MCF 10A (cell line): ENCODE results near the gene SERPINA1. TPM values are rescaled to one million over a fixed set of nuclear protein-coding genes. Genes with fewer than 3 reads are reported as not detected.

Source experiments
- BruUV-seq: library from RNA; stranded (reverse); fragments of 400-500 nt; replicated peaks from 2 replicates; lab custom pipeline; 2021; lab: Mats Ljungman, UMichigan
- CTCF ChIA-PET: fragments of 300-600 bp; sonication (Branson Sonifier 250); formaldehyde crosslinking; extraction: SDS; loops from one replicate; lab custom pipeline; 2021; ENCODE audit warnings: antibody characterized with exemption, inconsistent platforms; lab: Yijun Ruan, JAX
- POLR2A ChIA-PET: fragments of 300-600, 350-650 bp; sonication (Branson Sonifier 250); formaldehyde crosslinking; extraction: SDS; loops from one replicate; lab custom pipeline; 2020; ENCODE audit warnings: antibody characterized with exemption, inconsistent platforms; lab: Yijun Ruan, JAX
- DNase-seq: peaks from one replicate; pipeline ENCODE4 v3.0.0-alpha.2; 2018; ENCODE audit not compliant: unreplicated experiment
- H3K27ac Mint-ChIP-seq: one replicate; pipeline ENCODE4 v1.8.0; 2022; ENCODE audit warnings: mild to moderate bottlenecking, low read depth, mixed read lengths; ENCODE audit not compliant: unreplicated experiment
- H3K27me3 Mint-ChIP-seq: one replicate; pipeline ENCODE4 v1.8.0; 2022; ENCODE audit warnings: mixed read lengths; ENCODE audit not compliant: insufficient read depth, unreplicated experiment
- H3K36me3 Mint-ChIP-seq: one replicate; pipeline ENCODE4 v1.8.0; 2022; ENCODE audit warnings: mild to moderate bottlenecking, moderate library complexity, mixed read lengths; ENCODE audit not compliant: insufficient read depth, unreplicated experiment
- H3K4me1 Mint-ChIP-seq: one replicate; pipeline ENCODE4 v1.8.0; 2022; ENCODE audit warnings: mixed read lengths; ENCODE audit not compliant: insufficient read depth, unreplicated experiment
- H3K4me3 Mint-ChIP-seq: one replicate; pipeline ENCODE4 v1.8.0; 2022; ENCODE audit warnings: mild to moderate bottlenecking, moderate library complexity, mixed read lengths; ENCODE audit not compliant: unreplicated experiment
- H3K9me3 Mint-ChIP-seq: one replicate; pipeline ENCODE4 v1.8.0; 2022; ENCODE audit warnings: mixed read lengths; ENCODE audit not compliant: unreplicated experiment
- intact Hi-C: fragments of 100-400 bp; cut with micrococcal nuclease; formaldehyde crosslinking; loops from 2 replicates; pipeline ENCODE4 v1.14.1; 2022
- total RNA-seq: library from RNA; stranded (reverse); gene quantifications from 2 replicates; pipeline ENCODE4 v1.2.3, GENCODE V29; 2022
- TF ChIP-seq, protein P1 (sequence below): fragments of 200-600 bp; IDR thresholded peaks from one replicate; pipeline ENCODE4 v1.8.0; 2022; ENCODE audit warnings: antibody characterized with exemption, mild to moderate bottlenecking; ENCODE audit not compliant: unreplicated experiment

The SERPINA1 gene
- total RNA-seq, 1 experiment from 2014 or later: 42.5 TPM

DNA sequence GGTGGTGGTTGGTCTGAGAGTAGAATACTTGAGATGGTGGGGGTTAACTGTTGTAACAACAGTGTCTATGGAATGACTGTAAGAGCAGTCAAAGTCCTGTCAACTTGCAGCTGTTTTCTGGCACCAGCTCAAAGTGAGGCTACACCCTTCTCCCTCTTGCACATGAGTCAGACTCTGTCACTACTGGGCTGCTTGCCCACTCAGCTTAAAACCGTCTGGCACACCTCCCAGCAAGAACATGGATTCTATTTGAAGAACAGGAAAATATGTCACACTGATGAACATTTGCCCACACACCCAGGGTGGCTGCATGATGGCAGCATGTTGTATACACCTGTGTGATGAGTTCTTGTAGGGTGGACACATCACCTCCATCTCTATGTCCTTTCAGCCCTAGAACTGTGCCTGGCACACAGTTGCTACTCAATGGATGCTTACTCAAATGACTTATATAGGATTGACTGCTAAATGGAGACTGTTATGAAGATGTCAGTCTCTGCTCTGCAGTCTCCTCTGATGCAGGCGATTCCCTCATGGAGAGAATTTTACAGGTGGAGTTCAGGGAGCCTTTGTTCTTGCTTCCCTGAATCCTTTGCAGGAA, 46.0 kb downstream of the SERPINA1 start:
- Mint-ChIP-seq H3K36me3 (peaks cover 6% of the 10 kb centered on the region), H3K4me1 (peaks cover 41% of the 10 kb centered on the region), H3K27ac (peak overlapping the region; percentile 28), H3K9me3 (peaks cover 7% of the 10 kb centered on the region), H3K27me3 (no peaks in the 10 kb centered on the region), H3K4me3 (no peak overlapping the region)
- ChIA-PET CTCF (interaction anchor here (0.6 to 1.2 kb wide), 6 partner anchors 20 to 213 kb away, joined by 3 to 4 read pairs (median 3); partner anchors contain the start of gene IFI27L2), POLR2A (interaction anchor here (0.7 to 2.6 kb wide), 9 partner anchors 9 to 262 kb away, joined by 3 to 27 read pairs (median 3); no protein-coding TSS in a partner anchor)
- DNase-seq: peak; percentile 100
- no TSS peak for BruUV-seq
- intact Hi-C loops: loop anchor here (2.0 kb wide), 1 partner anchor 30 kb away; no protein-coding TSS in a partner anchor
- TF ChIP-seq, protein P1, sequence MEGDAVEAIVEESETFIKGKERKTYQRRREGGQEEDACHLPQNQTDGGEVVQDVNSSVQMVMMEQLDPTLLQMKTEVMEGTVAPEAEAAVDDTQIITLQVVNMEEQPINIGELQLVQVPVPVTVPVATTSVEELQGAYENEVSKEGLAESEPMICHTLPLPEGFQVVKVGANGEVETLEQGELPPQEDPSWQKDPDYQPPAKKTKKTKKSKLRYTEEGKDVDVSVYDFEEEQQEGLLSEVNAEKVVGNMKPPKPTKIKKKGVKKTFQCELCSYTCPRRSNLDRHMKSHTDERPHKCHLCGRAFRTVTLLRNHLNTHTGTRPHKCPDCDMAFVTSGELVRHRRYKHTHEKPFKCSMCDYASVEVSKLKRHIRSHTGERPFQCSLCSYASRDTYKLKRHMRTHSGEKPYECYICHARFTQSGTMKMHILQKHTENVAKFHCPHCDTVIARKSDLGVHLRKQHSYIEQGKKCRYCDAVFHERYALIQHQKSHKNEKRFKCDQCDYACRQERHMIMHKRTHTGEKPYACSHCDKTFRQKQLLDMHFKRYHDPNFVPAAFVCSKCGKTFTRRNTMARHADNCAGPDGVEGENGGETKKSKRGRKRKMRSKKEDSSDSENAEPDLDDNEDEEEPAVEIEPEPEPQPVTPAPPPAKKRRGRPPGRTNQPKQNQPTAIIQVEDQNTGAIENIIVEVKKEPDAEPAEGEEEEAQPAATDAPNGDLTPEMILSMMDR: no peak

- Mint-ChIP-seq H3K9me3 (peaks cover 7% of the 10 kb centered on the region), H3K27ac (peak overlapping the region; percentile 28), H3K4me1 (peaks cover 41% of the 10 kb centered on the region), H3K4me3 (no peak overlapping the region), H3K27me3 (no peaks in the 10 kb centered on the region), H3K36me3 (peaks cover 6% of the 10 kb centered on the region)
- POLR2A ChIA-PET: interaction anchor here (0.7 to 2.6 kb wide), 10 partner anchors 8 to 262 kb away, joined by 3 to 27 read pairs (median 3); partner anchors contain the start of gene SERPINA10
- no TSS peak for BruUV-seq
- DNase-seq: peak; percentile 26
- TF ChIP-seq, protein P1: no peak
- intact Hi-C loops: loop anchor here (2.0 kb wide), 1 partner anchor 31 kb away; no protein-coding TSS in a partner anchor
- CTCF ChIA-PET: interaction anchor here (0.6 to 1.2 kb wide), 3 partner anchors 92 to 213 kb away, joined by 3 to 4 read pairs (median 3); partner anchors contain the start of gene IFI27L2
Observed at GRCh38 chr14:94341656-94342333, 46.6 kb downstream of the SERPINA1 start.

DNA sequence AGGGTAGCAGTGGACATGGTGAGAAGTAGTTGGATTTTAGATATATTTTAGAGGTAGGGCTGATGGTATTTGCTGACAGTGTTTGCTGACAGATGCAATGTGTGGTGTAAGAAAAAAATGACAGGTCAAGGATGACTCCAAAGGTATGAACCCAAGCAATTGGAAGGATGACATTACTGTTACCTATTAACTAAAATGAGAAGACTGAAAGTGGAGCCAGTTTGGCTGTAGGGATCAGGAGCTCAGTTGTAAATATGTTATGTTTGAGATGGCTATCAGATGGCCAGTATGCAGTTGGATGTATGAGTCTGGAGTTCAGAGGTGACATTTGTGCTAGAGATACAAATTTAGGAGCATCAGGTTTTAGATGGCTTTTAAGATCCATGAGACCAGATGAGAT, 47.9 kb downstream of the SERPINA1 start:
- H3K27ac Mint-ChIP-seq: peak overlapping the region; percentile 40
- H3K9me3 Mint-ChIP-seq: peaks cover 7% of the 10 kb centered on the region
- BruUV-seq: no TSS peak
- peaks cover 36% of the 10 kb centered on the region for H3K4me1 Mint-ChIP-seq
- H3K4me3 Mint-ChIP-seq: no peak overlapping the region
- intact Hi-C loops: no loop called here
- DNase-seq: no peak
- TF ChIP-seq, protein P1: no peak
- peaks cover 6% of the 10 kb centered on the region for H3K36me3 Mint-ChIP-seq
- CTCF ChIA-PET: no interaction called here
- H3K27me3 Mint-ChIP-seq: no peaks in the 10 kb centered on the region
- POLR2A ChIA-PET: no interaction called here

DNA sequence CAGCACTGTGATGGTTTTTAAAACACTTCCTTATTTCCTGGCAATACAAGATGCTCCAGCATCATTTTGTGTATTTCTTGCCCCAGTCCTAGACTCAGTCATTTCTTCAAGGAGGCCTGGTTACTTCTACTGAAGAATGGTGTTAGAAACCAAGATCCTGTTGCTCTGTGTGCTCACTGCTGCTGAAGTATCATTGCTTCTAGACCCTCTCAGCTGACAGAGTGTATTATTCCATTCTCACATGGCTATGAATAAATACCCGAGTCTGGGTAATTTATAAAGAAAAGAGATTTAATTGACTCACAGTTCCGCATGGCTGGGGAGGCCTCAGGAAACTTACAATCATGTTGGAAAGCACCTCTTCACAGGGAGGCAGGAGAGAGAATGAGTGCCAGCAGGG, 50.4 kb downstream of the SERPINA1 start:
- H3K36me3 Mint-ChIP-seq: peaks cover 6% of the 10 kb centered on the region
- POLR2A ChIA-PET: no interaction called here
- intact Hi-C loops: no loop called here
- H3K27me3 Mint-ChIP-seq: no peaks in the 10 kb centered on the region
- CTCF ChIA-PET: no interaction called here
- H3K27ac Mint-ChIP-seq: peak overlapping the region; percentile 63
- DNase-seq: no peak
- peaks cover 36% of the 10 kb centered on the region for H3K4me1 Mint-ChIP-seq
- peaks cover 7% of the 10 kb centered on the region for H3K9me3 Mint-ChIP-seq
- TF ChIP-seq, protein P1: no peak
- no TSS peak for BruUV-seq
- no peak overlapping the region for H3K4me3 Mint-ChIP-seq
